A673 (cell line): Measurements from ENCODE around the gene REXO4.

Experiments
- CTCF ChIP-seq: fragments of 300-800, 200-600 bp; sonication (generic); conservative IDR thresholded peaks from 2 replicates; pipeline ENCODE4 v1.5.1; 2017; ENCODE audit warnings: low read depth, mild to moderate bottlenecking, antibody characterized with exemption, low read length, moderate library complexity, mixed read lengths
- EZH2 ChIP-seq: fragments of 200-600 bp; sonication (generic); IDR thresholded peaks from 2 replicates; pipeline ENCODE4 v1.6.1; 2017; ENCODE audit warnings: borderline replicate concordance, low read depth, mild to moderate bottlenecking, mixed read lengths, antibody characterized with exemption, low read length; ENCODE audit not compliant: poor library complexity, severe bottlenecking

- TF ChIP-seq CTCF (no peak), EZH2 (no peak)
Observed at GRCh38 chr9:133402689-133403088, 15.1 kb downstream of the REXO4 start.
